Esophagus squamous epithelium (tissue), 5 donors: Measurements from ENCODE around the gene EGFLAM. TPM values are rescaled to one million over a fixed set of nuclear protein-coding genes. Genes with fewer than 3 reads are reported as not detected.

Experiments
- DNase-seq: peaks from one replicate; lab custom pipeline; 2025; lab: John Stamatoyannopoulos, UW
- H3K27ac ChIP-seq, 4 donors: fragments of 200-600 bp; sonication (generic); one replicate each; pipeline ENCODE4 v1.5.1; 2016 to 2019; ENCODE audit warnings: mild to moderate bottlenecking in 1 of 4
- H3K27me3 ChIP-seq, 4 donors: fragments of 200-600 bp; sonication (generic); 1 replicate in 3 of 4; 2 replicates in 1 of 4; pipeline versions ENCODE4 v1.5.1 to v1.6.0; 2017 to 2021; ENCODE audit warnings: antibody characterized with exemption in 1 of 4
- H3K36me3 ChIP-seq, 3 donors: fragments of 200-600 bp; sonication (generic); one replicate each; pipeline ENCODE4 v1.5.1; 2016 to 2019
- H3K4me1 ChIP-seq, 3 donors: fragments of 200-600 bp; sonication (generic); one replicate each; pipeline ENCODE4 v1.5.1; 2017 to 2019
- H3K4me3 ChIP-seq, 4 donors: fragments of 200-600 bp; sonication (generic); 1 replicate in 3 of 4; 2 replicates in 1 of 4; pipeline ENCODE4 v1.5.1; 2016 to 2019; ENCODE audit warnings: mild to moderate bottlenecking in 2 of 4, moderate library complexity in 1 of 4
- H3K9me3 ChIP-seq, 3 donors: fragments of 200-600 bp; sonication (generic); one replicate each; pipeline ENCODE4 v1.5.1; 2016 to 2019
- CTCF ChIP-seq, 6 experiments: fragments of 450-650 bp in 4 of 6; fragments of 200-600 bp in 2 of 6; sonication (generic) in 2 of 6; IDR thresholded peaks; one replicate each; pipeline ENCODE4 v1.5.1; 2016 to 2019; ENCODE audit warnings: antibody characterized with exemption in 6 of 6, mild to moderate bottlenecking in 4 of 6, moderate library complexity in 4 of 6
- POLR2A ChIP-seq, 4 donors: fragments of 450-650 bp; IDR thresholded peaks; one replicate each; pipeline ENCODE4 v1.6.1; 2017; ENCODE audit warnings: antibody characterized with exemption in 4 of 4, mild to moderate bottlenecking in 4 of 4, moderate library complexity in 3 of 4
- whole genome bisulfite sequencing, 2 donors: methylation state at CpG; one replicate each; pipeline ENCODE4 v1.1.5; 2018; 5-methylcytosine and 5-hydroxymethylcytosine counted together
- intact Hi-C: fragments of 100-400 bp; cut with DNase I; formaldehyde crosslinking; loops from one replicate; pipeline ENCODE4 v1.15.0; 2022
- total RNA-seq, 4 donors: library from RNA; depleted of rRNA; stranded (reverse); fragments of >200 nt; gene quantifications; one replicate each; pipeline ENCODE4 v1.1.0, GENCODE V29; 2016
- donor health status: DM: yes; HTN: yes; CAD: no.

Gene EGFLAM
- total RNA-seq, 4 donors from 2014 or later: 0.38 to 3.3 (median 1.7) TPM

- Histone ChIP-seq H3K9me3 (no peaks in the 10 kb centered on the region), H3K27me3 (peaks cover 0 to 13% (median 0%) of the 10 kb centered on the region in 4 donors), H3K4me3 (no peak overlapping the region), H3K36me3 (no peaks in the 10 kb centered on the region), H3K27ac (no peak overlapping the region), H3K4me1 (peaks cover 0 to 14% (median 0%) of the 10 kb centered on the region in 3 donors)
- no peak for DNase-seq
- intact Hi-C loops: no loop called here
- TF ChIP-seq POLR2A (IDR thresholded peaks at IDR 0.05): no peak
- peak; percentile 54 to 73 (median 65) for TF ChIP-seq CTCF (IDR thresholded peaks at IDR 0.05)
- WGBS, 2 donors: 30 to 33% methylated on average over 7 of the region's 7 CpGs
Observed at GRCh38 chr5:38382898-38383297, 124.5 kb downstream of the EGFLAM start.

- TF ChIP-seq CTCF (IDR thresholded peaks at IDR 0.05) (no peak), POLR2A (IDR thresholded peaks at IDR 0.05) (no peak)
- no peak for DNase-seq
- Histone ChIP-seq H3K27me3 (peaks cover 0 to 6% (median 0%) of the 10 kb centered on the region in 4 donors), H3K36me3 (no peaks in the 10 kb centered on the region), H3K9me3 (no peaks in the 10 kb centered on the region), H3K4me1 (peaks cover 0 to 14% (median 0%) of the 10 kb centered on the region in 3 donors), H3K27ac (no peak overlapping the region), H3K4me3 (no peak overlapping the region)
- WGBS, 2 donors: 53 to 59% methylated on average over 3 of the region's 3 CpGs
- intact Hi-C loops: no loop called here
Observed at GRCh38 chr5:38383701-38384100, 125.3 kb downstream of the EGFLAM start.

- no peak for DNase-seq
- Histone ChIP-seq H3K9me3 (no peaks in the 10 kb centered on the region), H3K36me3 (no peaks in the 10 kb centered on the region), H3K27ac (no peak overlapping the region), H3K27me3 (no peaks in the 10 kb centered on the region), H3K4me3 (no peak overlapping the region), H3K4me1 (peaks cover 0 to 14% (median 0%) of the 10 kb centered on the region in 3 donors)
- TF ChIP-seq CTCF (IDR thresholded peaks at IDR 0.05) (no peak), POLR2A (IDR thresholded peaks at IDR 0.05) (no peak)
- intact Hi-C loops: no loop called here
- WGBS, 2 donors: 76 to 79% methylated on average over 2 to 3 of the region's 3 CpGs
Observed at GRCh38 chr5:38384396-38384795, 126.0 kb downstream of the EGFLAM start.

- H3K4me3 ChIP-seq: no peak overlapping the region
- TF ChIP-seq POLR2A (IDR thresholded peaks at IDR 0.05): no peak
- H3K27me3 ChIP-seq: no peaks in the 10 kb centered on the region
- H3K36me3 ChIP-seq: no peaks in the 10 kb centered on the region
- 65 to 75% methylated on average over 2 of the region's 2 CpGs for WGBS, 2 donors
- intact Hi-C loops: no loop called here
- H3K9me3 ChIP-seq: no peaks in the 10 kb centered on the region
- H3K27ac ChIP-seq: no peak overlapping the region
- DNase-seq: no peak
- H3K4me1 ChIP-seq: no peaks in the 10 kb centered on the region
Observed at GRCh38 chr5:38387161-38387560, 128.8 kb downstream of the EGFLAM start.

- Histone ChIP-seq H3K4me3 (no peak overlapping the region), H3K4me1 (no peaks in the 10 kb centered on the region), H3K27me3 (no peaks in the 10 kb centered on the region), H3K36me3 (no peaks in the 10 kb centered on the region), H3K27ac (no peak overlapping the region), H3K9me3 (no peaks in the 10 kb centered on the region)
- DNase-seq: no peak
- TF ChIP-seq POLR2A (IDR thresholded peaks at IDR 0.05) (no peak), CTCF (IDR thresholded peaks at IDR 0.05) (no peak)
- intact Hi-C loops: no loop called here
- 78 to 94% methylated on average over 5 of the region's 15 CpGs for WGBS, 2 donors
Observed at GRCh38 chr5:38393636-38394035, 135.3 kb downstream of the EGFLAM start.

- TF ChIP-seq POLR2A (IDR thresholded peaks at IDR 0.05) (no peak), CTCF (IDR thresholded peaks at IDR 0.05) (no peak)
- no peak overlapping the region for H3K27ac ChIP-seq
- no peaks in the 10 kb centered on the region for H3K36me3 ChIP-seq
- H3K4me3 ChIP-seq: no peak overlapping the region
- intact Hi-C loops: no loop called here
- no peaks in the 10 kb centered on the region for H3K4me1 ChIP-seq
- peaks cover 0 to 21% (median 0%) of the 10 kb centered on the region in 4 donors for H3K27me3 ChIP-seq
- H3K9me3 ChIP-seq: no peaks in the 10 kb centered on the region
- no peak for DNase-seq
- WGBS, 2 donors: 43 to 51% methylated on average over 4 to 6 of the region's 6 CpGs
Observed at GRCh38 chr5:38396766-38397165, 138.4 kb downstream of the EGFLAM start.
